Loucy (cell line): ENCODE measurements around the gene OR9A2.

Experiments
- EZH2phosphoT487 ChIP-seq: fragments of 200-600 bp; IDR thresholded peaks from 2 replicates; pipeline ENCODE4 v1.6.1; 2018; ENCODE audit warnings: antibody characterized with exemption, mild to moderate bottlenecking, moderate library complexity, borderline replicate concordance
- TF ChIP-seq, protein P1 (sequence below): fragments of 200-600 bp; sonication (generic); conservative IDR thresholded peaks from 2 replicates; pipeline ENCODE4 v1.5.1; 2014; ENCODE audit warnings: mild to moderate bottlenecking, antibody characterized with exemption, low read length

DNA sequence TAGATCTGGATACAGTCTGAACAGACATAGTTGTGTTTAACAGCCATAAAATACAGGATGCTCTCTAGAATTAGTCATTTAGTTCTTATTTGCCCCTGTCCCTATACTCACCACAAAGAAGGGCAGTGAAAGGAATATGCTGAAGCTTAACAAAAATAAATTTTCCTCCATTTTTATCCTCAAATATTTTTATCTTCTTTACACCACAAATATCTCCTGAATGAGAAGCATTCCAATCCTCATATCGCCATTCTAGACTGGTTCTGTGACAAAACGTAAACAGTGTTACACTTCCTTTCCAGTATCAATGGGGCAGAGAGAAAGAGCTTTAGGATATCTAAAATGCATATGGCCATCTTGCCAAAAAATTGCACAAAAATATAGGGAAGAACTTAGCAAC, 1.6 kb downstream of the OR9A2 start:
- TF ChIP-seq, protein P1, sequence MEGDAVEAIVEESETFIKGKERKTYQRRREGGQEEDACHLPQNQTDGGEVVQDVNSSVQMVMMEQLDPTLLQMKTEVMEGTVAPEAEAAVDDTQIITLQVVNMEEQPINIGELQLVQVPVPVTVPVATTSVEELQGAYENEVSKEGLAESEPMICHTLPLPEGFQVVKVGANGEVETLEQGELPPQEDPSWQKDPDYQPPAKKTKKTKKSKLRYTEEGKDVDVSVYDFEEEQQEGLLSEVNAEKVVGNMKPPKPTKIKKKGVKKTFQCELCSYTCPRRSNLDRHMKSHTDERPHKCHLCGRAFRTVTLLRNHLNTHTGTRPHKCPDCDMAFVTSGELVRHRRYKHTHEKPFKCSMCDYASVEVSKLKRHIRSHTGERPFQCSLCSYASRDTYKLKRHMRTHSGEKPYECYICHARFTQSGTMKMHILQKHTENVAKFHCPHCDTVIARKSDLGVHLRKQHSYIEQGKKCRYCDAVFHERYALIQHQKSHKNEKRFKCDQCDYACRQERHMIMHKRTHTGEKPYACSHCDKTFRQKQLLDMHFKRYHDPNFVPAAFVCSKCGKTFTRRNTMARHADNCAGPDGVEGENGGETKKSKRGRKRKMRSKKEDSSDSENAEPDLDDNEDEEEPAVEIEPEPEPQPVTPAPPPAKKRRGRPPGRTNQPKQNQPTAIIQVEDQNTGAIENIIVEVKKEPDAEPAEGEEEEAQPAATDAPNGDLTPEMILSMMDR = no peak
- TF ChIP-seq EZH2phosphoT487 = no peak
